ENCODE data around the gene SOX1. TPM values are rescaled to one million over a fixed set of nuclear protein-coding genes. Genes with fewer than 3 reads are reported as not detected.

The SOX1 gene
- total RNA-seq, 1 donor from 2014 or later, result not detected

- intact Hi-C loops (cut with micrococcal nuclease), result no loop called here
- Histone ChIP-seq H3K27ac (replicated peaks) (no peak overlapping the region), H3K9me3 (replicated peaks) (no peaks in the 10 kb centered on the region), H3K4me1 (no peaks in the 10 kb centered on the region), H3K4me3 (no peak overlapping the region), H3K27me3 (ENCODE audit: low read depth) (peaks cover 97% of the 10 kb centered on the region), H3K36me3 (no peaks in the 10 kb centered on the region)
- no peak for DNase-seq
- TF ChIP-seq, protein P1, sequence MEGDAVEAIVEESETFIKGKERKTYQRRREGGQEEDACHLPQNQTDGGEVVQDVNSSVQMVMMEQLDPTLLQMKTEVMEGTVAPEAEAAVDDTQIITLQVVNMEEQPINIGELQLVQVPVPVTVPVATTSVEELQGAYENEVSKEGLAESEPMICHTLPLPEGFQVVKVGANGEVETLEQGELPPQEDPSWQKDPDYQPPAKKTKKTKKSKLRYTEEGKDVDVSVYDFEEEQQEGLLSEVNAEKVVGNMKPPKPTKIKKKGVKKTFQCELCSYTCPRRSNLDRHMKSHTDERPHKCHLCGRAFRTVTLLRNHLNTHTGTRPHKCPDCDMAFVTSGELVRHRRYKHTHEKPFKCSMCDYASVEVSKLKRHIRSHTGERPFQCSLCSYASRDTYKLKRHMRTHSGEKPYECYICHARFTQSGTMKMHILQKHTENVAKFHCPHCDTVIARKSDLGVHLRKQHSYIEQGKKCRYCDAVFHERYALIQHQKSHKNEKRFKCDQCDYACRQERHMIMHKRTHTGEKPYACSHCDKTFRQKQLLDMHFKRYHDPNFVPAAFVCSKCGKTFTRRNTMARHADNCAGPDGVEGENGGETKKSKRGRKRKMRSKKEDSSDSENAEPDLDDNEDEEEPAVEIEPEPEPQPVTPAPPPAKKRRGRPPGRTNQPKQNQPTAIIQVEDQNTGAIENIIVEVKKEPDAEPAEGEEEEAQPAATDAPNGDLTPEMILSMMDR (IDR thresholded peaks at IDR 0.05; ENCODE audit: borderline replicate concordance), result no peak
Measured at GRCh38 chr13:112114391-112114790, 47.4 kb downstream of the SOX1 start.

DNA sequence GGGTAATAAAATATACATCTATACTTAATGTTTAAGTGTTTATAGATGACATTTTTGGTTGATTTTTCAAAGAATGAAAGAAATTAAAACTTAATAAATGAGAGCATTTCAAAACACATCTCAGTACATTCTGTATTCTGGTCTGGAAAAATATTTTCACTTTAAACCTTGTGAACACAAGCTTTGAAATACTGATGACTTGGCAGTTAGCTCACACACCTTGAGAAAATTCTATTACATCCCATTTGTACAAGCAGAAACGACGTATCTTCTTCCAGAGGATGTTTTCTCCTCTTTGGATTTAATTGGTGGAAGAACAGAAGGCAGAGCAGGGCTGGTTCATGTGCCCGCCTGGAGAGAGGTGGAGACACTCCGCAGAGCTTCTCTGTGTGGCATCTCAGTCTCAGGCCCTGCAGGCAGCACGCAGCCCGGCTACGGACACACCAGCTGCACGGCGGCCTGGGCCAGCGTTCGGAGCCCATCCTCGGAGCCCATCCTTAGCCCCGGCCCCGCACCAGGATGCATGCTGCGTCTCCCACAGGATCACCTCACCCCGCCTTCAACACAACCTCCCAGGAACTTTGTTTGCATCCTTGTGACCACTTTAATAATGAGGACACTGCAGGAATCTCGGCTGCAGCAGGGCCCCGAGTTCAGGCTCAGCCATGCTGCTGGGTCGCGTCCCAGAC is 48.6 kb downstream of the SOX1 start:
- no peak for DNase-seq
- intact Hi-C loops (cut with micrococcal nuclease), result no loop called here
- Histone ChIP-seq H3K4me1 (no peaks in the 10 kb centered on the region), H3K27me3 (ENCODE audit: low read depth) (peaks cover 97% of the 10 kb centered on the region), H3K9me3 (replicated peaks) (no peaks in the 10 kb centered on the region), H3K4me3 (no peak overlapping the region), H3K36me3 (no peaks in the 10 kb centered on the region), H3K27ac (replicated peaks) (no peak overlapping the region)
- TF ChIP-seq, protein P1 (IDR thresholded peaks at IDR 0.05; ENCODE audit: borderline replicate concordance), result no peak

- intact Hi-C loops (cut with micrococcal nuclease), result no loop called here
- no peaks in the 10 kb centered on the region for H3K36me3 ChIP-seq
- TF ChIP-seq, protein P1 (IDR thresholded peaks at IDR 0.05; ENCODE audit: borderline replicate concordance), result no peak
- DNase-seq, result no peak
- peaks cover 97% of the 10 kb centered on the region for H3K27me3 ChIP-seq (ENCODE audit: low read depth)
- no peak overlapping the region for H3K4me3 ChIP-seq
- no peaks in the 10 kb centered on the region for H3K9me3 ChIP-seq (replicated peaks)
- H3K27ac ChIP-seq (replicated peaks), result no peak overlapping the region
- H3K4me1 ChIP-seq, result no peaks in the 10 kb centered on the region
Measured at GRCh38 chr13:112116187-112116950, 49.4 kb downstream of the SOX1 start.

DNA sequence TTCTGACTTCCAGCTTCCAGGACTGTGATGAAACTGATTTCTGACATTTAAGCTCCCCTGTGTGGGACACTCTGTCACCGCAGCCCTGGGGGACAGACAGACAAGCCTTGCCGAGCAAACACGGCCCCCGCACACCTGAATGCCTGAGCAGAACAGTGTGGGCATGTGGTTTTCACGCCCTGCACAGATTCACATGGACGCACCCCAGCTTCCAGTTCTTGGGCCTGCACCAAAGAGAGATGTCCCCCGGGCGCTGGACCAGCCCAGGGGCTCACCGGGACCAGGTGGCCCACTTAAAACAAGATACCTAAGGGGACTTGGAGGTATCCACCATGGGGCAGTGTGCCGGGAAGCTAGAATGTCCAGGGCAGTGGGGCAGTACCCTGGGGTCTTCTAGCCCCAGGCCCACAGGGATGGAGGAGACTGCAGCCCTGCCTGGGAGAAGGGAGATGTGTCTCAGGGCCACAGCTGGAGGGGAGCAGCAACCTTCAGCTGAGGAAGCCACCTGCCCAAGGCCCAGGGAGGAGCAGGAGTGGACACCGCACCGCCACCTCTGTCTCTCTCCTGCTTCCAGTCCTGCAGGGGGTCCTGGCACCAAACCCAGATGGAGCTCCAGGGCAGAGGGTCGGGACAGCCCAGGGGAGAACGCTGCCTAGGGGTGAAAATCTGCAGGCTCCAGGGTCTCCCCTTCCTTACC is 50.5 kb downstream of the SOX1 start:
- Histone ChIP-seq H3K4me1 (no peaks in the 10 kb centered on the region), H3K27me3 (ENCODE audit: low read depth) (peaks cover 97% of the 10 kb centered on the region), H3K27ac (replicated peaks) (no peak overlapping the region), H3K36me3 (no peaks in the 10 kb centered on the region), H3K4me3 (no peak overlapping the region), H3K9me3 (replicated peaks) (no peaks in the 10 kb centered on the region)
- TF ChIP-seq, protein P1 (IDR thresholded peaks at IDR 0.05; ENCODE audit: borderline replicate concordance), result no peak
- intact Hi-C loops (cut with micrococcal nuclease), result no loop called here
- no peak for DNase-seq

- no peak for DNase-seq
Measured at GRCh38 chr13:112117955-112118302, 51.0 kb downstream of the SOX1 start.

More at GRCh38 chr13:112117955-112118302, 51.0 kb downstream of the SOX1 start:
- H3K4me3 ChIP-seq, result no peak overlapping the region
- H3K27ac ChIP-seq (replicated peaks), result no peak overlapping the region
- no peaks in the 10 kb centered on the region for H3K9me3 ChIP-seq (replicated peaks)
- TF ChIP-seq, protein P1 (IDR thresholded peaks at IDR 0.05; ENCODE audit: borderline replicate concordance), result no peak
- intact Hi-C loops (cut with micrococcal nuclease), result no loop called here
- H3K4me1 ChIP-seq, result no peaks in the 10 kb centered on the region
- peaks cover 97% of the 10 kb centered on the region for H3K27me3 ChIP-seq (ENCODE audit: low read depth)
- H3K36me3 ChIP-seq, result no peaks in the 10 kb centered on the region
